Spleen (tissue), 11 donors: Measurements from ENCODE around the gene CNFN. TPM values are rescaled to one million over a fixed set of nuclear protein-coding genes. Genes with fewer than 3 reads are reported as not detected.
A peak's percentile ranks its signal among the peaks of the same experiment; 100 is the strongest.

ENCODE experiments used
- DNase-seq: peaks from one replicate; pipeline ENCODE4 v3.0.0-alpha.2; 2020
- H3K27ac ChIP-seq, 8 donors: fragments of 200-600 bp; sonication (generic) in 7 of 8; 1 replicate in 4 of 8; 2 replicates in 4 of 8; pipeline versions ENCODE4 v1.5.0 to v1.8.0; 2016 to 2021; ENCODE audit warnings: inconsistent platforms in 4 of 8, mild to moderate bottlenecking in 4 of 8, moderate library complexity in 1 of 8
- H3K27me3 ChIP-seq, 7 donors: fragments of 200-600 bp; sonication (generic) in 6 of 7; replicated peaks in 1 of 7; 1 replicate in 4 of 7; 2 replicates in 3 of 7; pipeline versions ENCODE4 v1.5.0 to v1.8.0; 2016 to 2021; ENCODE audit warnings: inconsistent platforms in 3 of 7, mild to moderate bottlenecking in 1 of 7
- H3K36me3 ChIP-seq, 6 donors: fragments of 200-600 bp; sonication (generic) in 5 of 6; 1 replicate in 4 of 6; 2 replicates in 2 of 6; pipeline versions ENCODE4 v1.5.0 to v1.8.0; 2016 to 2021; ENCODE audit warnings: inconsistent platforms in 2 of 6
- H3K4me1 ChIP-seq, 6 donors: fragments of 200-600 bp; sonication (generic) in 5 of 6; 1 replicate in 3 of 6; 2 replicates in 3 of 6; pipeline versions ENCODE4 v1.5.0 to v1.8.0; 2016 to 2021; ENCODE audit warnings: inconsistent platforms in 3 of 6
- H3K4me3 ChIP-seq, 8 donors: fragments of 200-600 bp; sonication (generic) in 7 of 8; 1 replicate in 4 of 8; 2 replicates in 4 of 8; pipeline versions ENCODE4 v1.5.0 to v1.8.0; 2016 to 2021; ENCODE audit warnings: inconsistent platforms in 4 of 8, mild to moderate bottlenecking in 4 of 8, moderate library complexity in 2 of 8
- H3K9me3 ChIP-seq, 8 donors: fragments of 200-600 bp; sonication (generic) in 7 of 8; 1 replicate in 4 of 8; 2 replicates in 4 of 8; pipeline versions ENCODE4 v1.5.0 to v1.8.0; 2016 to 2021; ENCODE audit warnings: inconsistent platforms in 4 of 8
- CTCF ChIP-seq, 11 experiments: fragments of 200-600 bp in 7 of 11; fragments of 450-650 bp in 4 of 11; sonication (generic) in 4 of 11; IDR thresholded peaks in 8 of 11; conservative IDR thresholded peaks in 3 of 11; 1 replicate in 7 of 11; 2 replicates in 4 of 11; pipeline versions ENCODE4 v1.4.0 to v1.8.0; 2016 to 2021; ENCODE audit warnings: antibody characterized with exemption in 11 of 11, inconsistent platforms in 4 of 11, mild to moderate bottlenecking in 1 of 11
- POLR2A ChIP-seq, 3 donors: fragments of 450-650 bp; IDR thresholded peaks; one replicate each; pipeline ENCODE4 v1.5.1; 2017; ENCODE audit warnings: antibody characterized with exemption in 3 of 3, mild to moderate bottlenecking in 1 of 3
- POLR2AphosphoS5 ChIP-seq, 3 donors: sonication (generic); formaldehyde crosslinking; IDR thresholded peaks; one replicate each; pipeline ENCODE4 v1.5.1; 2017; ENCODE audit warnings: antibody characterized with exemption in 3 of 3
- WGBS, 5 donors: extraction: QIAGEN DNeasy Blood & Tissue Kit in 3 of 5; methylation state at CpG; one replicate each; pipeline versions ENCODE4 v1.1.5 to v1.1.7; 2013 to 2018; 5-methylcytosine and 5-hydroxymethylcytosine counted together
- intact Hi-C: fragments of 100-400 bp; cut with DNase I; formaldehyde crosslinking; loops from one replicate; pipeline ENCODE4 v1.15.0; 2023; ENCODE audit warnings: low total_unique reads
- polyA plus RNA-seq, 3 donors: library from polyadenylated mRNA; stranded (reverse); fragments of 200-250 nt; gene quantifications; one replicate each; pipeline ENCODE4 v1.2.1, GENCODE V29; 2013
- total RNA-seq, 7 donors: library from RNA; depleted of rRNA in 3 of 7; stranded (reverse); fragments of >200 nt in 3 of 7; fragmentation: NEBNext Ultra II Directional in 4 of 7; extraction: Animal tissue kit (Norgen Biotek cat#: 25700) in 4 of 7; gene quantifications; one replicate each; pipeline versions ENCODE4 v1.1.0 to v1.2.1, GENCODE V29; 2016 to 2021
- donor health status: healthy with polysubstance abuse.
- donor health status: DM: no; HTN: no; CAD: no; lungs with moderate emphysema.
- donor health status: DM: no; HTN: no; CAD: no.
- donor health status: Bipolar disorder and iron deficiency.
- donor health status: healthy.
- donor health status: DM: no; HTN: no; CAD: no.
- donor health status: DM: yes; HTN: yes; CAD: no.

The CNFN gene
- total and polyA plus RNA-seq, 10 donors: 0.80 to 16.8 (median 2.7) TPM; not detected in 2

- intact Hi-C loops: loop anchor here (5.0 kb wide), 1 partner anchor 69 kb away; the partner anchor contains the start of gene MEGF8
- Histone ChIP-seq H3K4me1 (peaks cover 15 to 51% (median 33%) of the 10 kb centered on the region in 6 donors), H3K36me3 (no peaks in the 10 kb centered on the region), H3K4me3 (peak overlapping the region; percentile 50 to 85 (median 55)), H3K27ac (peak overlapping the region; percentile 70 to 91 (median 85)), H3K27me3 (peaks cover 0 to 3% (median 0%) of the 10 kb centered on the region in 7 donors), H3K9me3 (no peaks in the 10 kb centered on the region)
- DNase-seq: peak; percentile 98
- 2 to 10% (median 3%) methylated on average over 15 to 42 of the region's 42 CpGs for WGBS, 5 donors
- TF ChIP-seq POLR2A (IDR thresholded peaks at IDR 0.05) (peak; percentile 23 to 84 (median 63)), POLR2AphosphoS5 (IDR thresholded peaks at IDR 0.05) (peak; percentile 92 to 97 (median 97)), CTCF (IDR thresholded peaks at IDR 0.05 in 8 of 11, conservative IDR thresholded peaks at IDR 0.05 in 3 of 11) (peak in 2 of 11 experiments; percentile 19 to 22)
These were observed 6.5 kb upstream of the CNFN start for GRCh38 chr19:42396381-42397262.

DNA sequence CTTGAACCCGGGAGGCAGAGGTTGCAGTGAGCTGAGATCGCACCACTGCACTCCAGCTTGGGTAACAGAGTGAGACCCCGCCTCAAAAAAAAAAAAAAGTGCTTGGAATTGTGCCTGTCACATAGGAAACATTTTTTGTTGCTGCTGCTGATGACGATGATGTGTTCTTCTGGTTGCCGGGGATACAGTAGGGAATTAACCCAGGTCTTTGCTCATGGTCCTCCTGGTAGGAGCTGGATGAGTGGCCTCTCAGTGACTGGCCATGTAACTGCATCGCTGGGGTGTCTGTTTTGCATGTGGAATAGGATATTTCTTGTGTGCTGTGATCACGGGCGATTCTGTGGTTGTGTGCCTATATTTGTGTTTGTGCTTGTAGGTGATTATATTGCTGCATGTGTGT is 4.7 kb upstream of the CNFN start:
- peaks cover 0 to 21% (median 6%) of the 10 kb centered on the region in 7 donors for H3K27me3 ChIP-seq
- DNase-seq: no peak
- 88 to 92% (median 91%) methylated on average over 8 of the region's 8 CpGs for WGBS, 5 donors
- no peaks in the 10 kb centered on the region for H3K36me3 ChIP-seq
- H3K27ac ChIP-seq: no peak overlapping the region
- H3K9me3 ChIP-seq: no peaks in the 10 kb centered on the region
- H3K4me1 ChIP-seq: peaks cover 7 to 35% (median 21%) of the 10 kb centered on the region in 6 donors
- intact Hi-C loops: loop anchor here (5.0 kb wide), 1 partner anchor 67 kb away; the partner anchor contains the start of gene MEGF8
- H3K4me3 ChIP-seq: no peak overlapping the region
- TF ChIP-seq CTCF (IDR thresholded peaks at IDR 0.05 in 8 of 11, conservative IDR thresholded peaks at IDR 0.05 in 3 of 11) (no peak), POLR2AphosphoS5 (IDR thresholded peaks at IDR 0.05) (no peak), POLR2A (IDR thresholded peaks at IDR 0.05) (no peak)

DNA sequence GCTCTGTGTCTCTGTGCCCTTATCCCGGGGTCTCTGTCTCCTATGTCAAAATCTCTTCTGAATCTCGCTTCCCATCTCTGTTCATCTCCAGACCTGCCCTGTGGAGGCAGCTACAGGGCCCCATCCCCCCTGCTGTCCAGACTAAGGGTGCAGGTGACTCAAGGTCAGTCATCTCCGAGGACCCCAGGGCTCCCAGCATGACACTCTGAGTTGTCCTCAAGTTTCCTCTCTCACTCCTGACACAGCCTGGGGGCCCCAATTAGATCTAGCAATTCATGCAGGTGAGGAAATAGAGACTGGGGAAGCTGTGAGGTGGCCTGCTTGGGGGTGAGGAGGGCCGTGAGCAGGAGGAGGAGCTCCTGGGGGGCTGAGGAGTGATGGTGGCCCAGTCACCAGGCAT is 2.1 kb upstream of the CNFN start:
- WGBS, 5 donors: 62 to 84% (median 73%) methylated on average over 4 of the region's 4 CpGs
- intact Hi-C loops: no loop called here
- no peaks in the 10 kb centered on the region for H3K36me3 ChIP-seq
- H3K4me1 ChIP-seq: peaks cover 0 to 19% (median 14%) of the 10 kb centered on the region in 6 donors
- no peak overlapping the region for H3K27ac ChIP-seq
- no peak for DNase-seq
- H3K4me3 ChIP-seq: no peak overlapping the region
- TF ChIP-seq POLR2AphosphoS5 (IDR thresholded peaks at IDR 0.05): no peak
- no peak for TF ChIP-seq CTCF (IDR thresholded peaks at IDR 0.05 in 8 of 11, conservative IDR thresholded peaks at IDR 0.05 in 3 of 11)
- TF ChIP-seq POLR2A (IDR thresholded peaks at IDR 0.05): no peak
- peaks cover 0 to 47% (median 17%) of the 10 kb centered on the region in 7 donors for H3K27me3 ChIP-seq
- no peaks in the 10 kb centered on the region for H3K9me3 ChIP-seq
